Amniotic stem cell (primary cell): ENCODE data around the gene SF3B4.
"Not testable (repeated sequence)": the region's sequence is repeated elsewhere in the genome, so short reads cannot be mapped to it uniquely, and the experiment has no call there.

Source experiments
- DNase-seq: peaks from one replicate; lab custom pipeline; 2025; lab: John Stamatoyannopoulos, UW

Gene SF3B4

GRCh38 chr1:149887456-149888246 lies 40.0 kb downstream of the SF3B4 start:
- DNase-seq, result peak; percentile 94

- not testable (repeated sequence) for DNase-seq
Observed at GRCh38 chr1:149887196-149887455, 40.5 kb downstream of the SF3B4 start.

GRCh38 chr1:149886396-149887195 lies 41.0 kb downstream of the SF3B4 start:
- peak; percentile 99 for DNase-seq

- not testable (repeated sequence) for DNase-seq
Observed at GRCh38 chr1:149886121-149886395, 41.5 kb downstream of the SF3B4 start.

GRCh38 chr1:149885339-149886120 lies 42.1 kb downstream of the SF3B4 start:
- peak; percentile 79 for DNase-seq

GRCh38 chr1:149884433-149885338 lies 42.9 kb downstream of the SF3B4 start:
- DNase-seq, result no peak

GRCh38 chr1:149883598-149884247 lies 43.9 kb downstream of the SF3B4 start:
- DNase-seq, result no peak

GRCh38 chr1:149881876-149882275 lies 45.7 kb downstream of the SF3B4 start:
- no peak for DNase-seq

- DNase-seq, result no peak
Observed at GRCh38 chr1:149879556-149879955, 48.0 kb downstream of the SF3B4 start.

GRCh38 chr1:149877211-149877946 lies 50.2 kb downstream of the SF3B4 start:
- no peak for DNase-seq
